ENCODE measurements around the gene COL25A1.

The COL25A1 gene

DNA sequence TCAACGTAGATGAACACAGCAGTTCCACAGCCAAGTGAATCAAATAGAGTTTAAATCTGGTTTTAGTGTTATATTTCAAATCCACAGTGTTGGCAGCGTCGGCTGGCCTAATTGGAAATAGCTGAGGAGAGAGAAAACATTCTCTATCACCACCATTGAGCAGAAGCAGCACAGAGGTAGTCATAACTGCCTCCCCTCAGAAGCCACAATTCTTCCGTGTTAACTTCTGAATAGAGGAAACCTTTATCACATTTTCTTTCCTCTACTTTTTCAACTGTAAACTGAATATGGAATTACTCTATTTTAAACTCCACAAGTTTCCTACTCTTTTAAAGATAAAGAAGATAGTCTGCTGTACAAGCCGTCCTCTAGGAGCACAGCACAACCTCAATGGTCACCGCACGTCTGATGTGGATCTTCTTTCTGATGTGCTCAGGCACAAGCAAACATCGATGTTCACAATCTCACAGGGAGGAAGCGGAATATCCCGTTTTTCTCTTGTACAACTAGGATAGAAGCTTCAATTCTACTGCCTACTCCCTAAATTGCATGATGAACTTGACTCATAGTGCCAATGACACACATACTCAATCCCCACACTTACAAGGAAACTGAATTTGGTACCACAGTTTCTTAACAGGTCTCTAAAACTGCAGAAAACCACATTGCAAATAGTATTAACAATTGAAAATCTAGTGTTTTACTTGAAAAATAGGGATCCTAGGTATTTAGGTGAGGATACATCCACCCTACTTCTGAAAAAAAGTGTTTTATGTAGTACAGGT is 321.8 kb downstream of the COL25A1 start:
- no peak overlapping the region for H3K4me3 ChIP-seq (ENCODE audit: control insufficient read depth, low read depth, low read length)
- DNase-seq (ENCODE audit: low read depth) = no peak
- TF ChIP-seq, protein P1, sequence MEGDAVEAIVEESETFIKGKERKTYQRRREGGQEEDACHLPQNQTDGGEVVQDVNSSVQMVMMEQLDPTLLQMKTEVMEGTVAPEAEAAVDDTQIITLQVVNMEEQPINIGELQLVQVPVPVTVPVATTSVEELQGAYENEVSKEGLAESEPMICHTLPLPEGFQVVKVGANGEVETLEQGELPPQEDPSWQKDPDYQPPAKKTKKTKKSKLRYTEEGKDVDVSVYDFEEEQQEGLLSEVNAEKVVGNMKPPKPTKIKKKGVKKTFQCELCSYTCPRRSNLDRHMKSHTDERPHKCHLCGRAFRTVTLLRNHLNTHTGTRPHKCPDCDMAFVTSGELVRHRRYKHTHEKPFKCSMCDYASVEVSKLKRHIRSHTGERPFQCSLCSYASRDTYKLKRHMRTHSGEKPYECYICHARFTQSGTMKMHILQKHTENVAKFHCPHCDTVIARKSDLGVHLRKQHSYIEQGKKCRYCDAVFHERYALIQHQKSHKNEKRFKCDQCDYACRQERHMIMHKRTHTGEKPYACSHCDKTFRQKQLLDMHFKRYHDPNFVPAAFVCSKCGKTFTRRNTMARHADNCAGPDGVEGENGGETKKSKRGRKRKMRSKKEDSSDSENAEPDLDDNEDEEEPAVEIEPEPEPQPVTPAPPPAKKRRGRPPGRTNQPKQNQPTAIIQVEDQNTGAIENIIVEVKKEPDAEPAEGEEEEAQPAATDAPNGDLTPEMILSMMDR (conservative IDR thresholded peaks at IDR 0.05; ENCODE audit: control insufficient read depth, insufficient read depth, low read depth, low read length) = no peak

DNA sequence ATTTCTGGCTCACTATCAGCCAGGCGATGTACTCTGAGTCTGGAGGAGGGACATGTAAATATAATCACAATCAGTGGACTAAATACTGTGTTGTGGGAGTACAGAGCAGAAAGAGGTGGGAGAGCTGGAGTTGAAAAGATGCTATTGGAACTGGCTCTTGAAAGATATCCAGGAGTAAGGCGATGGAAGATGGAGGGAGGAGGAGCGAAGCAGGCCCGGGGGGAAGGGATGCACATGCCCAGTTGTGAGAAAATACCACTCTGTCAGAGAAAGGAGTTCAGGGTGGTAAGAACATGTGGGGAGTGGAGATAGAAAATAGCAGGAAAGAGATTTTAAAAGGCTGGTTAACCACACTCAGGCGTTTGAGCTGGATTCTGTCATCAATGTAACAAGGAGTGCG is 322.7 kb downstream of the COL25A1 start:
- no peak for DNase-seq (ENCODE audit: low read depth)
- TF ChIP-seq, protein P1 (conservative IDR thresholded peaks at IDR 0.05; ENCODE audit: control insufficient read depth, insufficient read depth, low read depth, low read length) = no peak
- no peak overlapping the region for H3K4me3 ChIP-seq (ENCODE audit: control insufficient read depth, low read depth, low read length)

DNA sequence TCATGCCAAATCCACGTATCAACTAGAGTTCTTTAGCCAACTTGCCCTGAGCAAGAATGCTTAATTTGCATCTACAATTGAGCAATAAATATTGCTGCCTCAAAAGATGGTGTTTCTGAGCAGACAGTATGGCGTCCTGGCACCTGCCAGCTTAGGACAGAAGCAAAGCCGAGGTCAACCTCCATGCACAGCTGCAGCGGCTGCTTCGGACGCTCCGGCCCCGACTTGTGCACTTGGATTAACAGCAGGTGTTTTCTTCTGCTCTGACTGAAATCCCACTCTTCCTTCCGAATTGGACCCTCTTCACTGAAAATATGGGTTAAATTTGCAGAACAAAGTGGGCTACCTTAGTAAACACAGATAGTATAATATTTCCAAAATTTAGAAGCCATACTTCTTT is 324.4 kb downstream of the COL25A1 start:
- DNase-seq (ENCODE audit: low read depth) = no peak
- TF ChIP-seq, protein P1 (conservative IDR thresholded peaks at IDR 0.05; ENCODE audit: control insufficient read depth, insufficient read depth, low read depth, low read length) = no peak
- H3K4me3 ChIP-seq (ENCODE audit: control insufficient read depth, low read depth, low read length) = no peak overlapping the region

- TF ChIP-seq, protein P1 (conservative IDR thresholded peaks at IDR 0.05; ENCODE audit: control insufficient read depth, insufficient read depth, low read depth, low read length) = no peak
- H3K4me3 ChIP-seq (ENCODE audit: control insufficient read depth, low read depth, low read length) = no peak overlapping the region
- no peak for DNase-seq (ENCODE audit: low read depth)
Observed at GRCh38 chr4:108972613-108973283, 329.7 kb downstream of the COL25A1 start.

- TF ChIP-seq, protein P1 (conservative IDR thresholded peaks at IDR 0.05; ENCODE audit: control insufficient read depth, insufficient read depth, low read depth, low read length) = no peak
- no peak overlapping the region for H3K4me3 ChIP-seq (ENCODE audit: control insufficient read depth, low read depth, low read length)
- no peak for DNase-seq (ENCODE audit: low read depth)
Observed at GRCh38 chr4:108971473-108971872, 331.0 kb downstream of the COL25A1 start.

DNA sequence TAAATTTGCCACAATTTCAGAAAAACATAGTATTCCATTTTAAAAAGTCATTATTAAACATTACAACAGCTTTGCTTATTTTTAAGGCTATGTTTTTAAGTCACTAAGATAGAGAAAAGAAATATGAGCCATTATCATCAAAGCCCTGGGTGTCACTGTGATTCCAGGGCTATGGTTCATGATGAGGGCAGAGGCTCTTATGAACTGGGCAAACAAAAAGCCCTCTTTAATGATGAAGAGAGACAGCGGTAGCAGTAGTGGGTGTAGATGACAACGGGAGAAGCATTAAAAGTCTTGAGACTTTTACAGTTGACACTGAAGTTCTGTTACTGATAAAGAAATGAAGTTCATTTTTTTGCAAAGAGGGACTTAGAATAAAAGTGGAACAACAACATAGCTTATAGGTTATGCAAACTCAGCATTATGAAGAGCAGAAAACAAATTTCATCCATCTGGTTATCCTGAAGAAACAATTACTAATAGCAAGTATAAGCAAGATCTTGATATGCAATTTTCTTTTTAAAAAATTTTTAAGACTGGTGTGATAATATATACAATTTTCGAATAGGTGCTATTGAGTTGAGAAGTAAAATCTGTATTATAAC is 336.9 kb downstream of the COL25A1 start:
- no peak for DNase-seq (ENCODE audit: low read depth)
- H3K4me3 ChIP-seq (ENCODE audit: control insufficient read depth, low read depth, low read length) = no peak overlapping the region
- TF ChIP-seq, protein P1 (conservative IDR thresholded peaks at IDR 0.05; ENCODE audit: control insufficient read depth, insufficient read depth, low read depth, low read length) = no peak

Data from fibroblast of mammary gland (primary cell).